AG08395 (cell line): ENCODE results near the gene ST7.
"Not testable (repeated sequence)": the region's sequence is repeated elsewhere in the genome, so short reads cannot be mapped to it uniquely, and the experiment has no call there.

Experiments used
- DNase-seq: peaks from one replicate; pipeline ENCODE4 v3.0.0; 2012; ENCODE audit warnings: mixed read lengths, low spot score

ST7 gene

DNA sequence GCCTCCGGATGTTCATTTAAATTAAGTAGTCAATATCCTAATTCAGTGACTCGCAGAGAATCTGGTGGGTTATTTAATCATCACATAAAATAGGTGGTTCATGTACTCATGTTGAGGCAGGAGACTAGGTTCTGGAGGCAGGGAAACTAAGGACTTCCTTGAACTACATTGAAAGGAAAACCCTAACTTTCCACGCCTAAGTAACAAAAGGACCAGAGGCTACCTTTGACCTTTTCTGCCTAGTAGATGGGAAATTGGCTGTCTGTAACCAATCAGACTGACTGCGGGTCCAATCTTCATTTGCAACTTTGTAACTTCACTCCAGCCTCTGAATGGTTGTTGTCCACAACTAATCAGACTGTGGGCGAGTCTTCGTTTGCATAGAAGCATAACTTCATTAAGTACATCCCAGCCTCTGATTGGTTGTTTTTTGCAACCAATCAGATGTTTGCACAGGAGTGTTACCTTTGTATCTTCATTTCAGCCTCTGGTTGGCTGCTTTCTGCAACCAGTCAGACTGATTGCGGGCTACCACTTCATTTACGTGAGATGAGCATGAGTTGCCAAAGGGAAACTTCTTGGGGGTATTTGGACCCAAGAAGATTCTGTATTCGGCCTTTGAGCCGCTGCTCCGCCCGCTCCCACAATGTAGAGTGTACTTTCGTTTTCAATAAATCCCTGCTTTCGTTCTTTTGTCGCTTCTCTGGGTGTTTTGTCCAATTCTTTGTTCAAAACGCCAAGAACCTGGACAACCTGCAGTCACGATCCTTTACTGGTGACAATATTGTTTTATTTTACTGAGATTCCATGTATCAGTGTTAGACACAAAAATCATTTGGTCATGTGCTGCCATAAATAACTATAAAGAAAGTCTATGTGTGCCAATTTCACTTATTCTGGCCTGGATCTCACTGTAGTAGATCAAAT, 1.7 kb upstream of the ST7 start:
- no peak for DNase-seq

DNA sequence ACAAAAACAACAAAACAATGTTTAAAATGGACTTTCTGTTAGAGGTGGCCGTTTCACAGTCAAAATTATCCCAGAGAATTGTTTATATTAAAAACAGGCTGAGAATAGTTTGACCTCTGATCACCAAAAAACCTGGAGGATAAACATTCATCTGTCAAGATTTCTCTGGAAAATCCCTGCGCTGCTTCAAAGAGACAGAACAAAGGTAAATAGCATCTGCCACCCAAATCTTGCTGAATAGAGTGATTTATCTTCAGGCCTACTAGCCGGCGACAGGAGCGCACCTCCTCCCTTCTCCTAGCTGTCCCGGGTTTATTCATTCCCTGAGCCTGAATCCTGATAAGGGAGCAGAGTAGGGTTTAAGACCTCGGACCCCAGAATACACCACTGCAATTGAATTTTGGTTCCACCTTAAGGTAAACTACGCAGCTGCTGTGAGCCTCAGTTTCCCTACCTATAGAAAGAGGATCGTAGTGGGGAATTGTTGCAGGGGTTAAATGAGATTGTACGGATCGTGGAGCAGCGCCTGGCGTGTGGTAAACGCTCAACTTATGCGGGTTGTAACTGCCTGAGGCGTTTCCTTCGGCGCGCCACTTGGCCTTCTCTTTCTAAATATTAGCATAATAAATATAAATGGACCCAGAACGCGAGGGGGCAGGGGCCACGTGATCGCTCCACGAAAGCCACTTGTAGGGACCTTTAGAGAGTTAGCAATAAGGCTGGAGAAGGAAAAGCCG, 498 bp upstream of the ST7 start:
- no peak for DNase-seq

DNA sequence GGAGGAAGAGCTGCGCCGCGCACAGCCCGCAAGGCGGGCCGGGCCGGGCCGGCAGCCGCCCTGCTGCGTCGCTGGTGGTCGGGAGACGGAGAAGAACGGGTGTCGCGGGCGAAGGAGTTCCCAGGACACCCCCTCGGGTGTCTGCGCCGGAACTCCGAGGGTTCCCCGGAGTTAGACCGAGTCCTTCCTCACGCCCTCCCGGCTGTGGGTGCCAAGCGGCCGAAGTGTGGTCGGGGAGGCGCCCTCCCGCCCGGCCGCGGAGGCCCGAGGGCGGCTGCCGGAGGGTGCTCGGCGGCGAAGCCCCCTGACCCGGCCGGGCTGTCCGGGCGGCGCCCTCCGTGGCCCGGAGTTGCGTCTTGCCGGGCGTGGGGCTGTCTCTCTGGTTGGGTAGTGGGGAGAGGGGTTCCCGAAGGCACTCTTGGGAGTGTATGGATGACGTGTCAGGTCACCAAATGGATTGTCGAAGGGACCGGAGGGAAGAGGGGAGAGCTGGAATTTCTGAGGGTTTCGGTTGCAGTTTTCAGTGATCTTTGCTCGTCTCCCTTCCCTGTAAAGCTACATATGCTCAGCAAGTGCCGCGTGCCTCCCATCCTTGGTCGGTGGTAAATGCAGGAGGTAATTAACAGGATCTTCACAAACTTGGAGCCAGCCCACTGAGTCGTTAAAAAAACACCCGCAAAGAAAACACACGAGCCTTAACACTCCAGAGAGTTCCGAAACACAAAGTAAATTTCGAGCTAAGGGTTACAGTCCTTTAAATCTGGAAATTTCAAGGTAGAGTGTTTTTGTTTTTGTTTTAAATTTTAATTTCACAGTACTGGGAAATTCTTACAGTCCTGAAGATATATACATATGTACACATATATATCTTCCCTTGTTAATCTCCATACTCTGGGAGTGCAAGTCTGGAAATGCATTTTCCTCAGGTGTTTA, 871 bp downstream of the ST7 start:
- peak; percentile 77 for DNase-seq

DNA sequence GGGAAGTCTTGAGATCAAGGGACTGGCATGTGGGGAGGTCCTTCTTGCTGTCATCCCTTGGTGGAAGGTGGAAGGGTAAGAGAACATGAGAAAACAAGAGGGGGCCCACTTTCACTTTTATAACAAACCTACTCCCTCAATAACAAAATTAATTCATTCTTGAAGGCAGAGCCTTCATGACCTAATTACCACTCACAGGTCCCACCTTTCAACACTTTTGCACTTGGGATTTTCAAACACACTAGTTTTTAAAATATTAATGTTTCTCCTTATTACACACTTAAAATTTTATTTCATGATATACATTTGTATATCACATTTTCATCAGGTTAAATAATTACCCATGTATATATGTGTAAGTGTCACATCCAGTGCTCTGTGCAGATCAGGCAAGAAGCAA, 2.0 kb downstream of the ST7 start:
- DNase-seq: no peak

DNA sequence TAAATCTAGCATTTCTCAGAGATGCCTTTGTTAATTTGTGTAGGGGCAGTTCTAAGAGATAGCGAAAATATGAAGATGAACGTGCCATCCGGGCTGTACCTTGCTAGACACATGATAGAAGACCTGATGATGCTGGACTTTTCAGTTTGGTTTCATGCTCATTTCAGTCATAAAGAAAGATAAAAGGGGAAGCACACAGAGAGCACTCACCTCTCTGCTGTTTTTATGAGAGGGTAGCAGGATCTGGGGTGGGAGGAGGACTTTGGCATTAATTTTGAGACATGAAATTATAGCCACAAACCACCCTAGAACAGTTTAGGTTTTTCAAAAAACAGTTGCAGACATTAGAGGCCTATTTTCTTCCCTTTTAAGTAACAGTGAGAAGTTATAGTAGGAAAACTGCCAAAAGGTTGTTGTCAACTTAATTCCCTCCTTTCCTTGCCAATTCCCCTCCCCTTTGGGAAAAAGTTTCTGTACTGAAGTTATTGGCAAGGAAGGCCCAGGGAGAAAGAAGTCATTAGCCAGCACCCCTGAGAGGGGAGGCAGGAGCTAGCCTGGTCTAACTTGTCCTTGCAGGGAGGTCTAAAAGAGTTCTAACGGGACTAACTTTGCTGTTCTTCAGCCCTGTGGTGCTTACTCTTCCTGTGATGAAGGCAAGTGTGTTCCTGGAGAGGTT, 2.6 kb downstream of the ST7 start:
- no peak for DNase-seq

DNA sequence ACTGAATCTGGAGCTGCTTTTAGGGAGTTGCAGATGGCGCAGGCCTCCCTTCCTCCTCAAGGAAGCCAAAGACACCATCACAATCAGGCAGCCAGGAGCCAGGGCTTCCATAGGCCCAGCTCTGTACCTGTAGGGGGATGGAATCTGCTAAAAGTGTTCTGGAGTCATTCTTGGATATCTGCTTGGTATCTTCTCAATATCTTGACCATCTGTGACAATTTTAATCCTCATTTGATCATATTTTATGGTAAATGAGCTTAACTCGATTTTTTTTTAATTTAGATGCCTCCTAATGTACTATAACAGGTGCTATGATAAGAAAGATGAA, 3.1 kb downstream of the ST7 start:
- DNase-seq: no peak

DNA sequence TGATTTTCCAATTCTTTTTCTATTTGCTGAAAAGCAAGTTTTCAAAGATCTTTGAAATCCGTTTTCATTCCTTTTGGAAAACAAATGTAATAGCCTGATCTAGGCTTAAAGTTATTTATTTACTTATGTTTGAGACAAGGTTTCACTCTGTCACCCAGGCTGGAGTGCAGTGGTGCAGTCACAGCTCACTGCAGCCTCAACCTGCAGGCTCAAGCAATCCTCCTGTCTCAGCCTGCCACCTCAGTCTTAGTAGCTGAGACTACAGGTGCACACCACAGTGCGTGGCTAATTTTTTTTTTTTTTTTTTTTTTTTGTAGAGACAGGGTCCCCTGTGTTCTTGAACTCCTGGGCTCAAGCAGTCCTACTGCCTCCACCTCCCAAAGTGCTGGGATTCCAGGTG, 4.6 kb downstream of the ST7 start:
- no peak for DNase-seq

DNA sequence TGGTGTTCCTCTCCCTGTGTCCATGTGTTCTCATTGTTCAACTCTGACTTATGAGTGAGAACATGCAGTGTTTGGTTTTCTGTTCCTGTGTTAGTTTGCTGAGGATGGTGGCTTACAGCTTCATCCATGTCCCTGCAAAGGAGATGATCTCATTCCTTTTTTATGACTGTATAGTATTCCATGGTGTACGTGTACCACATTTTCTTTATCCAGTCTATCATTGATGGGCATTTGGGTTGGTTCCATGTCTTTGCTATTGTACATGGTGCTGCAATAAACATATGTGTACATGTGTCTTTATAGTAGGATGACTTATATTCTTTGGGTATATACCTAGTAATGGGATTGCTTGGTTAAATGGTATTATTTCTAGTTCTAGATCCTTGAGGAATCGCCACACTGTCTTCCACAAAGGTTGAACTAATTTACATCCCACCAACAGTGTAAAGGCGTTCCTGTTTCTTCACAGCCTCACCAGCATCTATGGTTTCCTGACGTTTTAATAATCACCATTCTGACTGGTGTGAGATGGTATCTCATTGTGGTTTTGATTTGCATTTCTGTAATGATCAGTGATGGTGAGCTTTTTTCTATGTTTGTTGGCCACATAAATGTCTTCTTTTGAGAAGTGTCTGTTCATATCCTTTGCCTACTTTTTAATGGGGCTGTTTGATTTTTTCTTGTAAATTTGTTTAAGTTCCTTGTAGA, 8.8 kb downstream of the ST7 start:
- not testable (repeated sequence) for DNase-seq

DNA sequence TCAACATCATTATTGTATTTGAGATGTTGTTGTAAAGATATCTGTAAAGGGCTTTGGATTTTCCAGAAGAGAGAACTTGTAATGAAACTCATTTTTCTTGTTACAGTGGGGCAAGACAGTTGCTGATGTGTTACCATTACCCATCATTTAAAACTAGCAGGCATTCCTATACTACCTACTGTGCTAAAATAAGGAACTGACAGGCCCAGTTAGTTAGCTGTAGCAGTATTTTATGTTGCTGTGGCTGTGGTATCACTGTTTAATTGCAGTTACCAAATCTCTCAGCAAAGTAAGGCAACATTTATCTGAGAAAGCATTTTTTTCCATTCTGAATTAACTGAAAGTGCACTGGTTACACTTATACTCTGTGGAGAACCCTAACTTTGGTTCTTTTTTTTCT, 9.9 kb downstream of the ST7 start:
- DNase-seq: no peak

DNA sequence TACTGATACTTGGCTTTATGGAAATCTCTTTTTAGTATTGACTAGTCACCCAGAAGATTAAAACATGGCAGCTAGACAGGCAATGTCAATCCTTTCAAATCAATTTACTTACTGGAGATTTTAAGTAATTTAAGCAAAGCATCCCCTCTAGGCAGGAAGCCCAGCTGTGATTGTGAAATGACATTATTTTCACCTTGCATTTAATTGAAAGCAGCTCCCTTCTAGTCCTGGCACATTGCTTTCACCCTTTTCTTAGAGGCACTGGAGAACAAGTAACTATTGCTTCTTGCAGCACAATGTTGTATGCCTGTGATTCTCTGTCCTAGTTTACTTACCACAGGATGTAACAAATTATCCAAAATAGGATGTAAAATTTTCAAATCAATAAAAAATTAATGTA, 13.3 kb downstream of the ST7 start:
- DNase-seq: no peak

DNA sequence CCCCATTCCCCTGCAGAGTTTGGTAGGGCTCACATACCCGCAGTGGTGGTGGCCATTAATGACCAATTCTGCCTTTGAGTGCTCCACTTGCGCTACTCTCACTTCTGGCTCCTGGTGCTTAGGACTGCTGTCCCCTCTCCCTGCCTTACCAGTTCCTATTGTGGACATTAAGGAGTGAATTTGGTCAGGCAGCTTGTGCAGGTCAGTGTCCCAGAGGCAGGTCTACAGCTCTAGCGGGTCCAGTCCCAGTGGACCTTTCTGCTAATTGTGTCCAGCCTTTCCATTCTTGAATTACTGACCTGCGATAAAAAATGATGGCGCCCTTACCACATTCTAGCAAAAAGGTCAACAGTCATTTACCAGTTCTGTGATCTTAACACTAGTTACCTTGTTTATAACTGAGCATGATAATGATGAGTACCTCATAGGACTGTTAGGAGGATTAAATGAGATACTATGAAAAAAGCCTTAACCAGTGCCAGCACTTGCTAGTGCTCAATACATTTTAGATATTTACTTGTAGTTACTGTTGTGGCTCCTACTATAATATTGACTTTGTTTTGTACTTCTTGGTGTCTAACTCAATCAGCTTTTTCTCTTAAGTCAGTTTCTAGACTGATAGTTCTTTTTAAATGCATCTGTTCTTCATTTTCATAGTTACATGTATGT, 14.1 kb downstream of the ST7 start:
- no peak for DNase-seq

DNA sequence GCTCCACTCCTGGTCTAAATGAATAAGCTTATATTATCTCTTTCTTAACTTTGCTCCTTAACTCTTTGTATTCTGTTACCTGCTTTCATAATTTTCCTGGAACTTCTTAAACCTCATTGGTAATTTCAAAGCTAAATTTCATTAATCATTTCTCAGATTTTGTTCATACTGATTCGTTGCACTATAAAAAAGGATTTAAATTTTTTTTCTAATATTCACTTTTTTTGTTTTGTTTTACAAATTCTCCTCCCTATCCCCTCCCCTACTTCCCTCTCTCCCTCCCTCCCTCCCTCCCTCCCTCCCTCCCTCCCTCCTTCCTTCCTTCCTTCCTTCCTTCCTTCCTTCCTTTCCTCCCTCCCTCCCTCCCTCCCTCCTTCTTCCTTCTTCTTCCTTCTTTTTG, 14.7 kb downstream of the ST7 start:
- DNase-seq: no peak

DNA sequence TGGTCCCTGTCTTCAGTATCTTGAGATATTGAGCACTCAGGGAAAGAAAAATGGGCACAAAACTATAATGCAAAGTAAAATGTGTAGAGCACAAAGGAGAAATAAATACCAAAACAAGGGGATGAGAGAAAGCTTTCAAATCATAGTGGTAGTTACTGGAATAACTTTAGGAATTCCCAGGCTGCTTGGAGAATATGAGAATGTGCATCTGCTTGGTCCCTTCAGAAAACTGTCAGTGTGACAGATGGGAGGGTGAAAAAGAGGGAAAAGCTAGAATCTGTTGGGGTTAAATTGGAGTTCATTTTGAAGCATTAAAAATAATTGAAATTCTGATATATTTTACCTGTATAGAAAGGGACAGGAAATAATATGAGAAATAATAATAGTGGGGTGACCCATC, 15.3 kb downstream of the ST7 start:
- DNase-seq: no peak

DNA sequence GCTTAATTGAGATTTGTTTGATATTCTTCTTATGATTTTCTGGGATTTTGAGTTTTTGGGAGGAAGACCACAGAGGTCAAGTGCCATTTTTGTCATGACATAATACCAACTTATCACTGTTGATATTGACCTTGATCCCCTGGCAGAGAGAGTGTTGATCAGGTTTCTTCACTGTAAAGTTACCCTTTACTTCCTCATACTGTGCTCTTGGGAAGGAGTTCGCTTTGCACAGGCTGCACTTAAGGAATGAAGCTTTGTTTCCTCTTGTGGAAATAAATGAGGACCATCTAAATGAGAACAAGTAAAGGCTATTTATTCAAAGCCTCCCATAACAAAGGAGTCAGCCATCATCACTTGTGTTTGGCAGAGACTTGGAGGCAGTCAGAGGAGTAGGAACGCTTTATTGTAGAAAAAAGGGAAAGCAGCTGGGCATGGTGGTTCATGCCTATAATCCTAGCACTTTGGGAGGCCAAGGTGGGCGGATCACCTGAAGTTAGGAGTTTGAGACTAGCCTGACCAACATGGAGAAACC, 16.1 kb downstream of the ST7 start:
- no peak for DNase-seq

DNA sequence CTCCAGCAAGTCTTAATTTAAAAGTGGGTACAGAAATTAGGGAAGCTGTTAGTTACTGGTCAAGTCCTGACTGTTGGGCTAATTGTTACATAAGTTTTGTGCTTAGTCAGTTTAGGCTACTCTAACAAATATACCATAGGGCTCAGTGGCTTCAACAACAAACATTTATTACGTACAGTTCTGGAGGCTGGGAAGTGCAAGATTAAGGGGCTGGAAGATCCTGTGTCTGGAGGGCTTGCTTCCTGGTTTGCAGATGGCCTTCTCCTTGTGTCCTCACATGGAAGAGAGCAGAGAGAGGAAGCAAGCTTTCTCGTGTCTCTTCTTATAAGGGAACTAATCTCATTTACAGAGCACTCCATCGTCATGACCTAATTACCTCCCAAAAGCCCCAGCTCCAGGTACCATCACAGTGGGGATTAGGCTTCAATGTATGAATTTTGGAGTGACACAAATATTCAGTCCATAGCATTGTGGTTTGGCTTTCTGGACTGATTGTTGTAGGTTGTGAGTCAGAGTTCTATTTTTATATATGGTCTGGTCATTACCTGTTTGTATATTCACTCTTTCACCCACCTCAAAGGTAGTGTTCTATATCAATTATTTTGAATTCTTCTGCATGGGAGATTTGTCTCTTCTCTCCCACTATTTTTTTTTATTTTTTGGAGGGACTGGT, 17.1 kb downstream of the ST7 start:
- DNase-seq: no peak

DNA sequence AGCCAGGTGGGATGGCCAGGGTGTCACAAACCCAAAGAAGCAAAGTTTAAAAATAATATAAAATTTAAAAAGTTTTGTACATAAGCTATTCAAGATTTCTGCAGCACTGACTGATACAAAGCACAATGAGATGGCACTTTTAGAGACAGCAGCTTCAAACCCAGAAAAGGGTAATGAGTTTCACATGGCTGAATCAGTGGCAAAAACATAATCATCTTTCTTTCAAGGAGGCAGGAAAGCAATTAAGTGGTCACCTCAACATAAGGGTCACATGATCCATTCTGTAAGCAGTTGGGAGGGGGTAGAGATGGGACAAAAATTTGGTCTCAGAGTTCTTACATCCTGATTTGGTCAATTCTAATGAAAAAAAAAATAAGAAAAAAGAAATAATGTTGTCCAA, 17.9 kb downstream of the ST7 start:
- not testable (repeated sequence) for DNase-seq

DNA sequence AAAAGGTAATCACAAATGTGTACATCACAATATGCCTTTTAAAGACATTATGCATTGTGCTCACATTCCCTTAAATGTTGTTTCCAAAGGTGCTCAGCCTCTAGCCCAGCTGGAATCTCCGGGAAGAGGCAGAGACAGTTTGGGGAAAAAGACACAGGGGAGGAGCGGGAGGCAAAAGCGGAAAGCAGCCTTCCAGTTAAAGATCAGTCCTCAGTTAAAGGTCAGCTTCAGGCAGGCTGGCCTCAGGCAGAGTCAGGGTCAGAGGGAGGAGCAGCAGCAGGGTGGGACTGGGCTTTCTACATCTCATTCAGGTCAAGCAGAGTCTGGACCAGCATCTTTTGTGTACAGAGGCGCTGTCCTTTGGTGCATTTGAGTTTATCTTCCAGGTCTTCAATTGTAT, 18.6 kb downstream of the ST7 start:
- no peak for DNase-seq

DNA sequence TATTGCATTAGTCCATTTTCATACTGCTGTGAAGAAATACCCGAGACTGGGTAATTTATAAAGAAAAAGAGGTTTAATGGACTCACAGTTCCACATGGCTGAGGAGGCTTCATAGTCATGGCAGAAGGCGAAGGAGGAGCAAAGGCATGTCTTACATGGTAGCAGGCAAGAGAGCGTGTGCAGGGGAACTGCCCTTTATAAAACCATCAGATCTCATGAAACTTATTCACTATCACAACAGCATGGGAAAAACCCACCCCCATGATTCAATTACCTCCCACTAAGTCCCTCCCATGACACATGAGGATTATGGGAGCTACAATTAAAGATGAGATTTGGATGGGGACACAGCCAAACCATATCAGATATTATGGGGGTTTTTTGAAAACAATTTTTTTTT, 21.7 kb downstream of the ST7 start:
- DNase-seq: not testable (repeated sequence)

DNA sequence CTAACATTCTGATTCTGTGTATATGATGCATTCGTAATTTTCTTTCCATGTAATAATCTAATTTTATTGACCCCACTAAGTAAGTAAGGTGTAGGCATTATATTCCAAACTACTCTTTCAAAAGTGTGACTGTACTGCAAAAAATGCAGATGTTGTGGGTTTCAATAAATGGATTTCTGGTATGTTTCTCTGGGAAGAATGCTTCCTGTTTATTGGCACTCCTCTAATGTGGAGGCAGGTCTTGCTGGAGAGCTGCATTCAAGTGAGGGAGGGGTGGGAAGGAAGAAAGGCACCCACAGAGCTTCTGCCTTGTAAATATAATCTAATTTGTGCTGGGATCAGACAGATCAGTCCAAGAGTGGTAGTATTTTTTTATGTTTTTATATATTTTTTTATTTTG, 23.9 kb downstream of the ST7 start:
- DNase-seq: peak; percentile 53

DNA sequence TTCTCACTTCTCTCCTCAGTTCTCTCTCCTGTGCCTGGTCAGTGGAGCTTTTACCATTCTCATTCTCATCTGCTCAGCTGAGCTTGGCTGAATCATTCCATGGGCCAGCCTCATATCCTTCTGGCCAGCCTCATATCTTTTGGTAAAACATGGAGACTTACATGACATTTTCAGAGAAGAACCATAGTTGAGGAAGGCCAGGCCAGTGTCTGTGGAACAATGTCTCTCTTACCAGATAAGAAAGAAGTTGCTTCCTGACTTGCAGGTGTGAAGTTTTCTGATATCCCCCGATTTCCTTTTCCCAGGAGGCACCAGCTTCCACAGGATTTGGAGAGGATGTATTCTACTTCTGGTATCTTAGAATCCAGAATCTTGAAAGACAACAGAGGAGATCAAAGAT, 24.7 kb downstream of the ST7 start:
- no peak for DNase-seq
